GM12801 (cell line): Measurements from ENCODE around the gene SURF1.

Source experiments
- CTCF ChIP-seq: IDR thresholded peaks from one replicate; pipeline ENCODE4 v1.5.1; 2011; ENCODE audit warnings: control low read depth; ENCODE audit not compliant: insufficient read length; ENCODE audit errors: extremely low read depth

The SURF1 gene

GRCh38 chr9:133340256-133340655, 16.0 kb downstream of the SURF1 start:
- no peak for TF ChIP-seq CTCF

DNA sequence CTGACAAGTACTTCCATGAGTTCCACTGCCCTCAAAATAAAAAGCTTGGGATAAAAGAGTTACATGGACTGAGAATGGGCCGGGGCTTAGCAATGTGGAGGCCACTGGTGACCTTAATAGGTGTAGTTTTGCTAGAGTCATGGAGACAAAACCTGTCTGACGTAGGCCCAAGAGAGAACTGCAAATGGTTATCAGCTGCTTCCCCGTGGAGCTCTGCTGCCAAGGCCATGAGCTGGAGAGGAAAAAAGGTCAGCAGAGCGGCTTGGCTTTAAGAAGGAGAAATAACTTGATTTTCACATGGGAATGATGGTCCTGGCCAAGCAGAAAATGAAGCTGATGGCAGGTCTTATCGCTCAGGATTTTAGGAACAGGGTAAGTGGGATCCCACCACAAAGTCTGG, 16.6 kb downstream of the SURF1 start:
- TF ChIP-seq CTCF: no peak

- TF ChIP-seq CTCF: no peak
Measured at GRCh38 chr9:133335924-133336811, 20.1 kb downstream of the SURF1 start, which contains the start of gene SURF6. Gene SURF6, minus strand, starts transcription at chr9:133336188. Its CDS starts 56 bp downstream, at chr9:133336132.

DNA sequence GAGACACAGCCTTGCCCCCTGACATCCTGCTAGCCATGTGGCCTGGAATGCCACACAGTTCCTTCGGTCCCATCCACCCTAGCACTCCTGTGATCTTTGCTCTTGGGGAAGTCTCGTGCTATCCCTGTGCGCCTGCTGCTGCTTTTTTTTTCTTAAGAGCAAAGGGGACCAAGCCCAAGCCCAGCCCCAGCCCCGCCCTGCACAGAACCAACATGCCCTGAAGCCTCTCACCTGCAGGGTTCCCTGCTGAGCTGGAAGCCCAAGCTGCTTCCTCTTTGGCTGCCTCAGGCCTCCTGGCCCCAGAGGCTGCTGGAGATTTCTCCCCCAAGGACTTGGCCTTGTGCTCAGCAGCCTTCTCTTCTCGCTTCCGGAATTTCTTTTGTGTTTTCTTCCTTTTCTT, 22.1 kb downstream of the SURF1 start:
- no peak for TF ChIP-seq CTCF

DNA sequence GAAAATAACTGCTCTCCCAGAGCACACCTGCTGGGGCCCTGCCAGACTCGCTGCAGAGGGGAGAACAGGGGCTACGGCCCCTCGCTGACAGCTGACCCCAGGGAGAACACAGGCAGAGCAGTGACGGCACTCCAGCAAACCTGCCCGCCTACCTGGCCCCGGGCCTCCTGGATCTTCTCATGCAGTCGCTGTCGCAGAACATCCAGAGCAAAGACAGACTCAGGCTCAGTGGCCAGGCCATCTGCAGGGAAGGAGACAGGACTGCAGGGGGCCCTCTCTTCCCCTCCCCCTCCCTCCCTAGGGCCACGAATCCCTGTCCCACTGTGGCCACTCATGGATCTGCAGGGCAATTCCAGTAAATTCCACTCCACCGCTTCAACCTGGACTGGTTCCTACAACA, 22.7 kb downstream of the SURF1 start:
- no peak for TF ChIP-seq CTCF

GRCh38 chr9:133333011-133333410, 23.3 kb downstream of the SURF1 start:
- no peak for TF ChIP-seq CTCF

- TF ChIP-seq CTCF: no peak
Measured at GRCh38 chr9:133332381-133332730, 23.9 kb downstream of the SURF1 start.
